ENCODE results near the gene ODF2L. TPM values are rescaled to one million over a fixed set of nuclear protein-coding genes. Genes with fewer than 3 reads are reported as not detected.
A peak's percentile ranks its signal among the peaks of the same experiment; 100 is the strongest.

ODF2L gene
- total RNA-seq, 4 donors from 2014 or later = 1.7 to 5.4 (median 2.4) TPM

GRCh38 chr1:86436041-86436440, 39.9 kb upstream of the ODF2L start:
- H3K4me1 ChIP-seq = no peaks in the 10 kb centered on the region
- intact Hi-C loops (cut with DNase I; ENCODE audit: low total_unique reads) = no loop called here

GRCh38 chr1:86435327-86435726, 39.2 kb upstream of the ODF2L start:
- TF ChIP-seq CTCF (IDR thresholded peaks at IDR 0.05 in 4 of 5, conservative IDR thresholded peaks at IDR 0.05 in 1 of 5) (no peak), POLR2A (IDR thresholded peaks at IDR 0.05) (no peak)
- H3K9me3 ChIP-seq = no peaks in the 10 kb centered on the region
- in situ Hi-C loops (cut with MboI; ENCODE audit: low sequenced_read_pairs in 4 of 4) (no loop called here), intact Hi-C loops (cut with DNase I; ENCODE audit: low total_unique reads) (no loop called here)
- H3K27ac ChIP-seq = no peak overlapping the region
- H3K27me3 ChIP-seq = no peaks in the 10 kb centered on the region
- ATAC-seq = no peak
- H3K4me3 ChIP-seq = no peak overlapping the region
- H3K4me1 ChIP-seq = no peaks in the 10 kb centered on the region
- H3K36me3 ChIP-seq = no peaks in the 10 kb centered on the region
- DNase-seq = no peak

More at GRCh38 chr1:86436041-86436440, 39.9 kb upstream of the ODF2L start:
- ATAC-seq (no peak), DNase-seq (no peak)
- Histone ChIP-seq H3K9me3 (no peaks in the 10 kb centered on the region), H3K36me3 (no peaks in the 10 kb centered on the region), H3K27me3 (no peaks in the 10 kb centered on the region), H3K4me3 (no peak overlapping the region), H3K27ac (no peak overlapping the region)
- in situ Hi-C loops (cut with MboI; ENCODE audit: low sequenced_read_pairs in 4 of 4) = no loop called here
- TF ChIP-seq POLR2A (IDR thresholded peaks at IDR 0.05) (no peak), CTCF (IDR thresholded peaks at IDR 0.05 in 4 of 5, conservative IDR thresholded peaks at IDR 0.05 in 1 of 5) (no peak)

DNA sequence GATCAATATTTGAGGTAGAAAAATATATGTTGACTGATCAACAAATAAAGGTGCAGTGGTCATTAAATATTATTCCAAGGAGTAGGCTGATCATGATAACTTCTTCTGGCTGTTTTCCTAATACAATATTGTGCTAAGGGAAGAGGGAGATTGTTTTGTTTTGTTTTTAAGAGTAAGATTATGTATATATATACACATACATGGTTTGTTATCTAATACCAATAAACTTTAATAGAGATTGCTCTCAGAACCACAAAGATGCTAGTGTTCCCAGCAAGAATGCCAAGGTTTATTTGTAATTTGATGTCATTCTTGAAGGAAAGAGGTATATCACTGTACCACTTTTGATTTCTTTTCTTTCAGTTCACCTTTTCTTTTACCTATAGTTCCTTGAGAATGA, 37.9 kb upstream of the ODF2L start:
- in situ Hi-C loops (cut with MboI; ENCODE audit: low sequenced_read_pairs in 4 of 4) = no loop called here
- ATAC-seq = no peak

GRCh38 chr1:86430376-86430775, 34.3 kb upstream of the ODF2L start:
- intact Hi-C loops (cut with DNase I; ENCODE audit: low total_unique reads) (no loop called here), in situ Hi-C loops (cut with MboI; ENCODE audit: low sequenced_read_pairs in 4 of 4) (no loop called here)
- no peaks in the 10 kb centered on the region for H3K4me1 ChIP-seq
- no peaks in the 10 kb centered on the region for H3K9me3 ChIP-seq
- H3K27me3 ChIP-seq = no peaks in the 10 kb centered on the region
- TF ChIP-seq POLR2A (IDR thresholded peaks at IDR 0.05) = no peak
- no peak for TF ChIP-seq CTCF (IDR thresholded peaks at IDR 0.05 in 4 of 5, conservative IDR thresholded peaks at IDR 0.05 in 1 of 5)
- peak overlapping the region; percentile 4 to 64 (median 36) for H3K27ac ChIP-seq
- no peak overlapping the region for H3K4me3 ChIP-seq
- no peaks in the 10 kb centered on the region for H3K36me3 ChIP-seq
- no peak for DNase-seq
- ATAC-seq = no peak

More for the DNA sequence above, 37.9 kb upstream of the ODF2L start:
- no peak for TF ChIP-seq POLR2A (IDR thresholded peaks at IDR 0.05)
- no peak for TF ChIP-seq CTCF (IDR thresholded peaks at IDR 0.05 in 4 of 5, conservative IDR thresholded peaks at IDR 0.05 in 1 of 5)
- intact Hi-C loops (cut with DNase I; ENCODE audit: low total_unique reads) = no loop called here
- H3K36me3 ChIP-seq = no peaks in the 10 kb centered on the region
- H3K4me1 ChIP-seq = no peaks in the 10 kb centered on the region
- H3K27me3 ChIP-seq = no peaks in the 10 kb centered on the region
- no peak for DNase-seq
- H3K27ac ChIP-seq = no peak overlapping the region
- no peaks in the 10 kb centered on the region for H3K9me3 ChIP-seq
- H3K4me3 ChIP-seq = no peak overlapping the region

- Histone ChIP-seq H3K4me1 (no peaks in the 10 kb centered on the region), H3K27ac (peak overlapping the region; percentile 4 to 64 (median 36)), H3K4me3 (no peak overlapping the region), H3K9me3 (no peaks in the 10 kb centered on the region), H3K27me3 (no peaks in the 10 kb centered on the region), H3K36me3 (no peaks in the 10 kb centered on the region)
- DNase-seq (peak; percentile 37 to 55), ATAC-seq (peak; percentile 86)
- in situ Hi-C loops (cut with MboI; ENCODE audit: low sequenced_read_pairs in 4 of 4) (no loop called here), intact Hi-C loops (cut with DNase I; ENCODE audit: low total_unique reads) (no loop called here)
- TF ChIP-seq POLR2A (IDR thresholded peaks at IDR 0.05) = no peak
- no peak for TF ChIP-seq CTCF (IDR thresholded peaks at IDR 0.05 in 4 of 5, conservative IDR thresholded peaks at IDR 0.05 in 1 of 5)
These were observed 33.7 kb upstream of the ODF2L start for GRCh38 chr1:86429835-86430234.
